IMR-90 (cell line): ENCODE data around the gene ZDHHC14. TPM values are rescaled to one million over a fixed set of nuclear protein-coding genes. Genes with fewer than 3 reads are reported as not detected.

ENCODE experiments used
- ATAC-seq: fragments of 200-7000 bp; cut with Tn5 transposase; 2 replicates; pipeline ENCODE4 v1.9.1; 2020; ENCODE audit warnings: low read depth, mild to moderate bottlenecking, moderate library complexity
- BruUV-seq: library from RNA; stranded (reverse); fragments of 400-500 nt; replicated peaks from 2 replicates; lab custom pipeline; 2021; lab: Mats Ljungman, UMichigan
- CTCF ChIA-PET: fragments of 300-600 bp; formaldehyde crosslinking; extraction: SDS; loops from one replicate; lab custom pipeline; 2021; ENCODE audit warnings: antibody characterized with exemption; lab: Yijun Ruan, JAX
- POLR2A ChIA-PET: fragments of 300-600 bp; sonication (Branson Sonifier 250); formaldehyde crosslinking; loops from one replicate; lab custom pipeline; 2022; ENCODE audit warnings: antibody characterized with exemption; ENCODE audit not compliant: unreplicated experiment; lab: Charles Lee
- DNase-seq: peaks from one replicate; pipeline ENCODE4 v3.0.0; 2013
- H2AFZ ChIP-seq: replicated peaks from 2 replicates; pipeline ENCODE3; 2013; ENCODE audit warnings: low read length, mild to moderate bottlenecking; ENCODE audit not compliant: poor library complexity
- H2AK5ac ChIP-seq: 2 replicates; pipeline ENCODE4 v1.6.1; 2013; ENCODE audit warnings: low read depth, low read length, inconsistent platforms
- H2AK9ac ChIP-seq: replicated peaks from 2 replicates; pipeline ENCODE3; 2013; ENCODE audit warnings: mild to moderate bottlenecking, low read depth, low read length, moderate library complexity; ENCODE audit not compliant: poor library complexity
- H2BK120ac ChIP-seq: 2 replicates; pipeline ENCODE4 v1.6.1; 2013; ENCODE audit warnings: low read depth, low read length, inconsistent platforms
- H2BK15ac ChIP-seq: 3 replicates; pipeline ENCODE4 v1.6.1; 2013; ENCODE audit warnings: low read depth, low read length, inconsistent platforms
- H2BK20ac ChIP-seq: 2 replicates; pipeline ENCODE4 v1.6.1; 2013; ENCODE audit warnings: low read depth, mild to moderate bottlenecking, inconsistent platforms, low read length, moderate library complexity
- H2BK5ac ChIP-seq: 2 replicates; pipeline ENCODE4 v1.6.1; 2013; ENCODE audit warnings: mild to moderate bottlenecking, low read depth, low read length, inconsistent platforms; ENCODE audit not compliant: poor library complexity, severe bottlenecking
- H3K14ac ChIP-seq: replicated peaks from 2 replicates; pipeline ENCODE4 v1.6.1; 2013; ENCODE audit warnings: low read depth, low read length, inconsistent platforms
- H3K18ac ChIP-seq: 2 replicates; pipeline ENCODE4 v1.6.1; 2013; ENCODE audit warnings: low read depth, low read length, control low read depth
- H3K23ac ChIP-seq: 2 replicates; pipeline ENCODE4 v1.6.1; 2013; ENCODE audit warnings: low read depth, low read length, inconsistent platforms
- H3K27ac ChIP-seq: 2 replicates; pipeline ENCODE4 v1.5.1; 2013; ENCODE audit warnings: mild to moderate bottlenecking, control low read depth, low read length; ENCODE audit not compliant: insufficient read depth
- H3K27me3 ChIP-seq: 2 replicates; pipeline ENCODE4 v1.6.1; 2013; ENCODE audit warnings: low read length; ENCODE audit not compliant: control insufficient read depth, insufficient read depth
- H3K36me3 ChIP-seq: 2 replicates; pipeline ENCODE4 v1.6.1; 2013; ENCODE audit warnings: low read length, mixed read lengths; ENCODE audit not compliant: control insufficient read depth, insufficient read depth
- H3K4ac ChIP-seq: 2 replicates; pipeline ENCODE4 v1.6.1; 2013; ENCODE audit warnings: low read depth, low read length, inconsistent platforms
- H3K4me1 ChIP-seq: 2 replicates; pipeline ENCODE4 v1.6.1; 2013; ENCODE audit warnings: low read length, mixed read lengths; ENCODE audit not compliant: control insufficient read depth, insufficient read depth
- H3K4me2 ChIP-seq: 2 replicates; pipeline ENCODE4 v1.6.1; 2013; ENCODE audit warnings: low read depth, mild to moderate bottlenecking, control low read depth, low read length, moderate library complexity
- H3K4me3 ChIP-seq: 2 replicates; pipeline ENCODE4 v1.5.1; 2013; ENCODE audit warnings: low read depth, mild to moderate bottlenecking, control low read depth, low read length, moderate library complexity; ENCODE audit not compliant: insufficient read depth
- H3K56ac ChIP-seq: 2 replicates; pipeline ENCODE4 v1.6.1; 2013; ENCODE audit warnings: low read length, inconsistent platforms; ENCODE audit not compliant: insufficient read depth; ENCODE audit errors: extremely low read depth
- H3K79me1 ChIP-seq, 2 experiments: 2 replicates each; pipeline ENCODE4 v1.6.1; 2013; ENCODE audit warnings: low read length in 2 of 2, inconsistent platforms in 1 of 2, low read depth in 1 of 2
- H3K9ac ChIP-seq: 2 replicates; pipeline ENCODE4 v1.6.1; 2013; ENCODE audit warnings: low read depth, low read length, control low read depth
- H3K9me1 ChIP-seq: 2 replicates; pipeline ENCODE4 v1.6.1; 2013; ENCODE audit warnings: low read length, inconsistent platforms; ENCODE audit not compliant: insufficient read depth
- H3K9me3 ChIP-seq: 2 replicates; pipeline ENCODE4 v1.6.1; 2013; ENCODE audit warnings: low read length; ENCODE audit not compliant: control insufficient read depth, insufficient read depth
- H4K20me1 ChIP-seq: 2 replicates; pipeline ENCODE4 v1.6.1; 2013; ENCODE audit warnings: low read length, inconsistent platforms; ENCODE audit not compliant: insufficient read depth
- H4K5ac ChIP-seq: 2 replicates; pipeline ENCODE4 v1.6.1; 2013; ENCODE audit warnings: mild to moderate bottlenecking, low read depth, low read length, control low read depth
- H4K8ac ChIP-seq, 2 experiments: 2 replicates each; pipeline ENCODE4 v1.6.1; 2013; ENCODE audit warnings: low read depth in 2 of 2, low read length in 2 of 2, control low read depth in 1 of 2, inconsistent platforms in 1 of 2
- H4K91ac ChIP-seq: 2 replicates; pipeline ENCODE4 v1.6.1; 2013; ENCODE audit warnings: low read depth, low read length, inconsistent platforms; ENCODE audit not compliant: insufficient read depth
- CEBPB ChIP-seq: IDR thresholded peaks from 2 replicates; pipeline ENCODE4 v1.6.1; 2012; ENCODE audit warnings: low read depth, low read length, improper control_type of control experiment
- CHD1 ChIP-seq: IDR thresholded peaks from 2 replicates; pipeline ENCODE4 v1.6.1; 2012; ENCODE audit warnings: low read depth, low read length, improper control_type of control experiment
- FOS ChIP-seq: fragments of 150-350 bp; IDR thresholded peaks from 2 replicates; pipeline ENCODE4 v1.6.1; 2016; ENCODE audit warnings: low read depth, low read length
- MAZ ChIP-seq: IDR thresholded peaks from 2 replicates; pipeline ENCODE4 v1.6.1; 2012; ENCODE audit warnings: low read depth, mild to moderate bottlenecking, low read length, improper control_type of control experiment, moderate library complexity, borderline replicate concordance
- WGBS, 2 experiments: methylation state at CpG; one replicate each; pipeline versions ENCODE4 v1.1.5 to v1.1.7; 2013; ENCODE audit warnings: missing lambda C conversion rate in 2 of 2; ENCODE audit not compliant: insufficient read length in 1 of 2; ENCODE audit errors: extremely low coverage in 2 of 2; 5-methylcytosine and 5-hydroxymethylcytosine counted together
- dilution Hi-C: fragments of 300-500 bp; cut with HindIII; formaldehyde crosslinking; loops from one replicate; pipeline ENCODE4 v1.14.3; 2018; ENCODE audit warnings: low sequenced_read_pairs; ENCODE audit not compliant: unreplicated experiment
- in situ Hi-C: fragments of 300-500 bp; cut with MboI; formaldehyde crosslinking; loops from 3 replicates; pipeline ENCODE4 v1.14.3; 2019; ENCODE audit warnings: low sequenced_read_pairs, inconsistent platforms, mixed read lengths
- intact Hi-C: fragments of 100-400 bp; cut with micrococcal nuclease; formaldehyde crosslinking; loops from 2 replicates; pipeline ENCODE4 v1.10.0; 2022
- polyA plus RNA-seq, 3 experiments: library from polyadenylated mRNA; depleted of rRNA; stranded (reverse); fragments of >200 nt; gene quantifications; 2 replicates each; pipeline ENCODE4 v1.2.3, GENCODE V29; 2012; ENCODE audit warnings: low replicate concordance in 1 of 3
- total RNA-seq: library from RNA; depleted of rRNA; stranded (reverse); fragments of >200 nt; gene quantifications from 2 replicates; pipeline ENCODE4 v1.2.3, GENCODE V29; 2012
- TF ChIP-seq, protein P1 (sequence below): conservative IDR thresholded peaks from 2 replicates; pipeline ENCODE4 v1.5.1; 2012; ENCODE audit warnings: mild to moderate bottlenecking, low read depth, low read length, improper control_type of control experiment

Gene ZDHHC14
- total and polyA plus RNA-seq, 2 of the 4 experiments (the other 2 are of a cell fraction), result 0.90 to 2.0 TPM

- 80% methylated on average over 1 of the region's 12 CpGs; no CpG with 5 or more reads in 1 of the 2 experiments for WGBS, 2 experiments
- CTCF ChIA-PET, result no interaction called here
- in situ Hi-C loops, result no loop called here
Observed at GRCh38 chr6:157488716-157489118, 107.7 kb downstream of the ZDHHC14 start.

More at GRCh38 chr6:157488716-157489118, 107.7 kb downstream of the ZDHHC14 start:
- Histone ChIP-seq H3K4me1 (peaks cover 2% of the 10 kb centered on the region; the same call in 1 of the 2 replicates), H3K79me1 (no peaks in the 10 kb centered on the region), H2AFZ (no peak overlapping the region), H3K9me3 (no peaks in the 10 kb centered on the region), H3K56ac (no peak overlapping the region), H4K8ac (no peak overlapping the region), H3K27me3 (peaks cover 6% of the 10 kb centered on the region; the same call in 1 of the 2 replicates), H3K4me2 (no peak overlapping the region), H2AK5ac (no peak overlapping the region), H2BK5ac (no peak overlapping the region), H2BK20ac (no peak overlapping the region), H3K18ac (no peak overlapping the region), H2BK15ac (no peak overlapping the region), H3K36me3 (no peaks in the 10 kb centered on the region), H4K91ac (no peak overlapping the region), H2AK9ac (no peak overlapping the region), H4K20me1 (no peaks in the 10 kb centered on the region), H3K14ac (no peak overlapping the region), H2BK120ac (no peak overlapping the region), H4K5ac (no peak overlapping the region), H3K27ac (no peak overlapping the region), H3K9ac (no peak overlapping the region), H3K9me1 (no peaks in the 10 kb centered on the region; the same call in 1 of the 2 replicates), H3K4ac (no peak overlapping the region), H3K23ac (no peak overlapping the region), H3K4me3 (no peak overlapping the region)
- TF ChIP-seq MAZ (no peak), FOS (no peak), CHD1 (no peak), CEBPB (no peak)
- TF ChIP-seq, protein P1, sequence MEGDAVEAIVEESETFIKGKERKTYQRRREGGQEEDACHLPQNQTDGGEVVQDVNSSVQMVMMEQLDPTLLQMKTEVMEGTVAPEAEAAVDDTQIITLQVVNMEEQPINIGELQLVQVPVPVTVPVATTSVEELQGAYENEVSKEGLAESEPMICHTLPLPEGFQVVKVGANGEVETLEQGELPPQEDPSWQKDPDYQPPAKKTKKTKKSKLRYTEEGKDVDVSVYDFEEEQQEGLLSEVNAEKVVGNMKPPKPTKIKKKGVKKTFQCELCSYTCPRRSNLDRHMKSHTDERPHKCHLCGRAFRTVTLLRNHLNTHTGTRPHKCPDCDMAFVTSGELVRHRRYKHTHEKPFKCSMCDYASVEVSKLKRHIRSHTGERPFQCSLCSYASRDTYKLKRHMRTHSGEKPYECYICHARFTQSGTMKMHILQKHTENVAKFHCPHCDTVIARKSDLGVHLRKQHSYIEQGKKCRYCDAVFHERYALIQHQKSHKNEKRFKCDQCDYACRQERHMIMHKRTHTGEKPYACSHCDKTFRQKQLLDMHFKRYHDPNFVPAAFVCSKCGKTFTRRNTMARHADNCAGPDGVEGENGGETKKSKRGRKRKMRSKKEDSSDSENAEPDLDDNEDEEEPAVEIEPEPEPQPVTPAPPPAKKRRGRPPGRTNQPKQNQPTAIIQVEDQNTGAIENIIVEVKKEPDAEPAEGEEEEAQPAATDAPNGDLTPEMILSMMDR, result no peak
- no TSS peak for BruUV-seq
- POLR2A ChIA-PET, result no interaction called here
- dilution Hi-C loops (no loop called here), intact Hi-C loops (no loop called here)
- ATAC-seq, result no peak
- no peak for DNase-seq
